Fibroblast of lung (primary cell): ENCODE data around the gene LHX5. TPM values are rescaled to one million over a fixed set of nuclear protein-coding genes. Genes with fewer than 3 reads are reported as not detected.

Experiments
- DNase-seq, 2 donors: peaks; one replicate each; pipeline versions ENCODE4 v3.0.0 to v3.0.0-alpha.2; 2010; ENCODE audit warnings: low read depth in 2 of 2
- H2AFZ ChIP-seq: 2 replicates; pipeline ENCODE4 v1.5.1; 2012; ENCODE audit warnings: low read length, control low read depth, inconsistent platforms
- H3K27ac ChIP-seq: 2 replicates; pipeline ENCODE4 v1.5.1; 2011; ENCODE audit warnings: low read length, control low read depth; ENCODE audit not compliant: insufficient read depth
- H3K27me3 ChIP-seq: 2 replicates; pipeline ENCODE4 v1.5.1; 2011; ENCODE audit warnings: mild to moderate bottlenecking, low read length; ENCODE audit not compliant: control insufficient read depth, insufficient read depth
- H3K36me3 ChIP-seq: 2 replicates; pipeline ENCODE4 v1.5.1; 2011; ENCODE audit warnings: low read length; ENCODE audit not compliant: control insufficient read depth, insufficient read depth
- H3K4me1 ChIP-seq: 2 replicates; pipeline ENCODE4 v1.5.1; 2011; ENCODE audit warnings: low read length; ENCODE audit not compliant: control insufficient read depth, insufficient read depth; ENCODE audit errors: extremely low read depth
- H3K4me2 ChIP-seq: 2 replicates; pipeline ENCODE4 v1.5.1; 2011; ENCODE audit warnings: low read length, control low read depth; ENCODE audit not compliant: insufficient read depth; ENCODE audit errors: extremely low read depth
- H3K4me3 ChIP-seq, 4 experiments: fragments of 200-600 bp in 1 of 4; sonication (generic) in 1 of 4; replicated peaks in 1 of 4; 2 replicates each; pipeline ENCODE4 v1.5.1; 2011 to 2016; ENCODE audit warnings: low read length in 4 of 4, low read depth in 3 of 4, mild to moderate bottlenecking in 3 of 4, control low read depth in 2 of 4, inconsistent platforms in 1 of 4, mixed read lengths in 1 of 4; ENCODE audit not compliant: insufficient read depth in 1 of 4; ENCODE audit errors: control extremely low read depth in 1 of 4
- H3K79me2 ChIP-seq: 2 replicates; pipeline ENCODE4 v1.5.1; 2012; ENCODE audit warnings: mild to moderate bottlenecking, low read length, inconsistent platforms; ENCODE audit not compliant: control insufficient read depth, insufficient read depth
- H3K9ac ChIP-seq: 2 replicates; pipeline ENCODE4 v1.5.1; 2011; ENCODE audit warnings: mild to moderate bottlenecking, low read length, control low read depth; ENCODE audit not compliant: insufficient read depth
- H3K9me3 ChIP-seq: 2 replicates; pipeline ENCODE4 v1.5.1; 2012; ENCODE audit warnings: low read depth, low read length; ENCODE audit not compliant: control insufficient read depth, insufficient read depth
- H4K20me1 ChIP-seq: 2 replicates; pipeline ENCODE4 v1.5.1; 2011; ENCODE audit warnings: low read length; ENCODE audit not compliant: control insufficient read depth, insufficient read depth; ENCODE audit errors: extremely low read depth
- EZH2 ChIP-seq: IDR thresholded peaks from 2 replicates; pipeline ENCODE4 v1.5.1; 2012; ENCODE audit warnings: low read length, control low read depth, mild to moderate bottlenecking; ENCODE audit errors: missing control alignments
- polyA minus RNA-seq: library from RNA; depleted of rRNA, polyadenylated mRNA; stranded (reverse); fragments of >200 nt; gene quantifications from 2 replicates; pipeline ENCODE4 v1.2.3, GENCODE V29; 2011; ENCODE audit warnings: low replicate concordance
- polyA plus RNA-seq, 2 donors: library from polyadenylated mRNA; depleted of rRNA in 1 of 2; stranded (reverse) in 1 of 2; unstranded in 1 of 2; fragments of >200 nt; gene quantifications; 2 replicates each; pipeline ENCODE4 v1.2.1, GENCODE V29; 2011 to 2012; ENCODE audit warnings: missing spikeins in 1 of 2
- total RNA-seq: library from RNA; depleted of rRNA; stranded (reverse); fragments of >200 nt; gene quantifications from 2 replicates; pipeline ENCODE4 v1.2.1, GENCODE V29; 2014
- TF ChIP-seq, protein P1 (sequence below), 2 donors: IDR thresholded peaks in 1 of 2; conservative IDR thresholded peaks in 1 of 2; 1 replicate in 1 of 2; 2 replicates in 1 of 2; pipeline ENCODE4 v1.5.1; 2011 to 2012; ENCODE audit warnings: low read length in 2 of 2, control low read depth in 1 of 2, inconsistent platforms in 1 of 2, low read depth in 1 of 2, mild to moderate bottlenecking in 1 of 2

The LHX5 gene
- total RNA-seq (not detected in 2 replicates), polyA plus RNA-seq (not detected in 2 replicates), polyA minus RNA-seq (not detected in 2 replicates)
- polyA plus RNA-seq (2012) = not detected in 2 replicates

DNA sequence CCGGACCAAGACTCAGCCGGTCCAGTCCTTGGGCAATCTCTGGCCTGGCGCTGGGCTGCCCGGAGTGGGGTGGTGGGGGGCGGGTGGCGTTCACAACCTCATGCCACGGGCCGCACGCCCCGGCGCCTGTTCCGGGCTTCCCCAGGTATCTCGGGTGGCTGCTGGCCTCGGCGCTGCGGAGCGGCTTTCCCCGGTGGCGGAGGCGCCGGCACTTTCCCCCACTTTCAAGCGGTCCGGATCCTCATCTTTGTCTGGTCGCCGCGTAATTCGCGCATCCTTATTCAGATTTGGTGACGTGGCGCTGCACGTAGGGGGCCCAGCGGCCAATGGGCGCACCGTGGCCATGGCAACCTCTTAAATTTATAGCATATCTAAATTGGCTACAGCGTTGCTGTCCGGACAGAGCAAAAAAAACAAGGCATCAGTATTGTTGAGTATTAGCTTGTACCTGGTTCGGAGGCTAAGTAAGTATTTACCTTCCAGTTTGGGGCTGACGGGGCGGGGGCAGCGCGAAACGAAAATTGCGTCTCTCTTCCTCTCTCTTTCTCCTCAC, at the start of gene LHX5:
TSS of gene LHX5 (minus strand) at position 253 of the 553 bp plus-strand sequence. CDS start 373 bp downstream, outside the sequence.
- TF ChIP-seq, protein P1, sequence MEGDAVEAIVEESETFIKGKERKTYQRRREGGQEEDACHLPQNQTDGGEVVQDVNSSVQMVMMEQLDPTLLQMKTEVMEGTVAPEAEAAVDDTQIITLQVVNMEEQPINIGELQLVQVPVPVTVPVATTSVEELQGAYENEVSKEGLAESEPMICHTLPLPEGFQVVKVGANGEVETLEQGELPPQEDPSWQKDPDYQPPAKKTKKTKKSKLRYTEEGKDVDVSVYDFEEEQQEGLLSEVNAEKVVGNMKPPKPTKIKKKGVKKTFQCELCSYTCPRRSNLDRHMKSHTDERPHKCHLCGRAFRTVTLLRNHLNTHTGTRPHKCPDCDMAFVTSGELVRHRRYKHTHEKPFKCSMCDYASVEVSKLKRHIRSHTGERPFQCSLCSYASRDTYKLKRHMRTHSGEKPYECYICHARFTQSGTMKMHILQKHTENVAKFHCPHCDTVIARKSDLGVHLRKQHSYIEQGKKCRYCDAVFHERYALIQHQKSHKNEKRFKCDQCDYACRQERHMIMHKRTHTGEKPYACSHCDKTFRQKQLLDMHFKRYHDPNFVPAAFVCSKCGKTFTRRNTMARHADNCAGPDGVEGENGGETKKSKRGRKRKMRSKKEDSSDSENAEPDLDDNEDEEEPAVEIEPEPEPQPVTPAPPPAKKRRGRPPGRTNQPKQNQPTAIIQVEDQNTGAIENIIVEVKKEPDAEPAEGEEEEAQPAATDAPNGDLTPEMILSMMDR (conservative IDR thresholded peaks at IDR 0.05 in 1 of 2, IDR thresholded peaks at IDR 0.05 in 1 of 2; ENCODE audit: low read depth in 1 of 2, low read length in 2 of 2) = no peak
- TF ChIP-seq EZH2 = peak; percentile 68
- no peaks in the 10 kb centered on the region for H3K79me2 ChIP-seq
- peaks cover 84% of the 10 kb centered on the region for H3K27me3 ChIP-seq

DNA sequence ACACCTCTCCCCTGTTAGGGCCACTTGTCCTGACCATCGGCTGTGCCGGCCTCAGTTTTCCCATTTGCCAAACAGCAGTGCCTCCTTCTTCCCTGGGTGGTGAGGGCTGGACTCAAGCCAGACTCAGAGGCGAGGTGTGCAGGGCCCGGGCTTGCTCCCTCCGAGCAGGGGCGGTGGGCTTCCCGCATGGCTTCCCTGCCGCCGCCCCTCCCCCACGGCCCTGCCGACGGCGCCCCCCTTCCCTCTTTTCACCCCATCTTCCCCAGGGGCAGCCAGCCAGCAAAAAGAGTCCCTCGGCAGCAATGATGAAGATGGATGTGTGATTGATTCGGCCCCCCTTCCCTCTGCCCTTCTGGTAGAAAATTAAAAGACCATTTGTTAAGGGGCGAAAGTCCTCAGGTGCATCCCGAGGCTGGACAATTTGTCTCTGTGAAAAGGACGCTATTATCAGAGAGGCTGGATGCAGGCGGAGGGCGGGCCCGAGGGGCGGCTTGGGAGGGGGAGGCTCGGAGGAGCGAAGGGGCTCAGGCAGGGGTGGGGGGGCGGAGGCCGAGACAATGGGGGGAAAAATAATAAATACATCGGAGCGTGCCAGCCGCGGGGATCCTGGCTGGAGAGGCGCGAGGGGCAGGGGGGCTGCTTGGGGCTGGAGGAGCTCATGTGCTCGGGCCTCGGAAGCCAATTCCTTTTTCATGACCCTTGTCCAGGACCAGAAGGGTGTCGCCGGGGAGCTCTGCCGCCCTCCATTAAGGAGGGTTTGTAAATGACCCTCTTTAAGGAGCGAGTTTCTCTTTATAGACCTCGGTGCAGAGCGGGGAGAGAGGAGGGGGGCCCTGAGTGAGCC, 48.0 kb upstream of the LHX5 start:
- H3K27me3 ChIP-seq = peaks cover 2% of the 10 kb centered on the region

More for the DNA sequence above, at the start of gene LHX5:
- H3K36me3 ChIP-seq = no peaks in the 10 kb centered on the region
- no peaks in the 10 kb centered on the region for H3K4me1 ChIP-seq
- H3K9me3 ChIP-seq = no peaks in the 10 kb centered on the region
- no peak within 1 kb of the TSS for H3K4me2 ChIP-seq
- H4K20me1 ChIP-seq = no peaks in the 10 kb centered on the region
- no peak within 1 kb of the TSS for H3K4me3 ChIP-seq
- H3K9ac ChIP-seq = no peak within 1 kb of the TSS
- DNase-seq = no peak
- H3K27ac ChIP-seq = no peak within 1 kb of the TSS
- H2AFZ ChIP-seq = no peak within 1 kb of the TSS

More for the DNA sequence above, 48.0 kb upstream of the LHX5 start:
- H3K4me3 ChIP-seq = no peak overlapping the region
- H3K9ac ChIP-seq = no peak overlapping the region
- no peaks in the 10 kb centered on the region for H3K9me3 ChIP-seq
- H3K4me1 ChIP-seq = no peaks in the 10 kb centered on the region
- no peaks in the 10 kb centered on the region for H3K36me3 ChIP-seq
- no peaks in the 10 kb centered on the region for H3K79me2 ChIP-seq
- no peak for DNase-seq
- no peak overlapping the region for H3K4me2 ChIP-seq
- no peak overlapping the region for H2AFZ ChIP-seq
- no peak for TF ChIP-seq EZH2
- TF ChIP-seq, protein P1 (conservative IDR thresholded peaks at IDR 0.05 in 1 of 2, IDR thresholded peaks at IDR 0.05 in 1 of 2; ENCODE audit: low read depth in 1 of 2, low read length in 2 of 2) = no peak
- H4K20me1 ChIP-seq = no peaks in the 10 kb centered on the region
- H3K27ac ChIP-seq = no peak overlapping the region
